OCI-LY3 (cell line): ENCODE measurements around the gene SNX30.

Source experiments
- H2AFZ ChIP-seq: fragments of 200-600, 300-600 bp; shearing (Covaris generic); 2 replicates; pipeline ENCODE4 v1.6.0; 2014; ENCODE audit warnings: antibody characterized with exemption, low read depth, low read length
- H3K27ac ChIP-seq: fragments of 200-600, 300-600 bp; sonication (generic); 2 replicates; pipeline ENCODE4 v1.5.1; 2014; ENCODE audit warnings: mild to moderate bottlenecking, low read length, moderate library complexity, mixed read lengths
- H3K27me3 ChIP-seq: fragments of 200-600, 300-600 bp; sonication (generic); 2 replicates; pipeline ENCODE4 v1.6.1; 2014; ENCODE audit warnings: low read depth, low read length, mixed read lengths
- H3K36me3 ChIP-seq: fragments of 200-600, 300-600 bp; sonication (generic); replicated peaks from 2 replicates; pipeline ENCODE3; 2014; ENCODE audit warnings: low read depth, low read length, mixed read lengths
- H3K4me1 ChIP-seq: fragments of 300-600, 200-600 bp; sonication (generic); 2 replicates; pipeline ENCODE4 v1.6.1; 2014; ENCODE audit warnings: low read length, mixed read lengths
- H3K4me2 ChIP-seq: fragments of 200-600, 300-600 bp; sonication (generic); 2 replicates; pipeline ENCODE4 v1.6.1; 2014; ENCODE audit warnings: low read length, mixed read lengths
- H3K4me3 ChIP-seq: fragments of 300-600, 200-600 bp; sonication (generic); 2 replicates; pipeline ENCODE4 v1.5.1; 2014; ENCODE audit warnings: antibody characterized with exemption, mild to moderate bottlenecking, low read length, moderate library complexity
- H3K79me2 ChIP-seq: fragments of 300-600, 200-600 bp; shearing (Covaris generic); 2 replicates; pipeline ENCODE4 v1.6.1; 2014; ENCODE audit warnings: mild to moderate bottlenecking, low read length, mixed read lengths
- H3K9ac ChIP-seq: fragments of 300-600, 200-600 bp; shearing (Covaris generic); 2 replicates; pipeline ENCODE4 v1.6.0; 2014; ENCODE audit warnings: mild to moderate bottlenecking, low read length, moderate library complexity
- H3K9me3 ChIP-seq: fragments of 200-600, 300-600 bp; shearing (Covaris generic); 2 replicates; pipeline ENCODE4 v1.6.1; 2014; ENCODE audit warnings: low read length, mixed read lengths; ENCODE audit not compliant: insufficient read depth
- H4K20me1 ChIP-seq: fragments of 200-600, 300-600 bp; sonication (generic); 2 replicates; pipeline ENCODE4 v1.6.1; 2016; ENCODE audit warnings: low read length, mixed read lengths; ENCODE audit not compliant: insufficient read depth
- CTCF ChIP-seq: fragments of 200-600, 300-600 bp; sonication (generic); IDR thresholded peaks from 2 replicates; pipeline ENCODE4 v1.5.1; 2014; ENCODE audit warnings: antibody characterized with exemption, low read length, low read depth
- EZH2phosphoT487 ChIP-seq: fragments of 200-600 bp; shearing (Covaris generic); IDR thresholded peaks from 2 replicates; pipeline ENCODE4 v1.6.1; 2018; ENCODE audit warnings: antibody characterized with exemption, mixed run types, low read depth

Gene SNX30

GRCh38 chr9:112787978-112788377 lies 37.4 kb downstream of the SNX30 start:
- Histone ChIP-seq H3K9ac (no peak overlapping the region), H3K79me2 (no peaks in the 10 kb centered on the region), H3K4me3 (no peak overlapping the region), H4K20me1 (no peaks in the 10 kb centered on the region), H2AFZ (no peak overlapping the region), H3K27ac (no peak overlapping the region), H3K9me3 (no peaks in the 10 kb centered on the region), H3K27me3 (no peaks in the 10 kb centered on the region), H3K4me2 (no peak overlapping the region), H3K4me1 (peaks cover 29% of the 10 kb centered on the region), H3K36me3 (no peaks in the 10 kb centered on the region)
- TF ChIP-seq CTCF (no peak), EZH2phosphoT487 (no peak)

GRCh38 chr9:112789473-112789872 lies 38.9 kb downstream of the SNX30 start:
- H3K4me3 ChIP-seq = no peak overlapping the region
- no peaks in the 10 kb centered on the region for H3K9me3 ChIP-seq
- peaks cover 35% of the 10 kb centered on the region for H3K4me1 ChIP-seq
- no peaks in the 10 kb centered on the region for H3K79me2 ChIP-seq
- no peak overlapping the region for H3K9ac ChIP-seq
- H3K27me3 ChIP-seq = no peaks in the 10 kb centered on the region
- H2AFZ ChIP-seq = no peak overlapping the region
- H3K36me3 ChIP-seq = no peaks in the 10 kb centered on the region
- no peaks in the 10 kb centered on the region for H4K20me1 ChIP-seq
- TF ChIP-seq EZH2phosphoT487 (no peak), CTCF (no peak)
- H3K27ac ChIP-seq = no peak overlapping the region
- H3K4me2 ChIP-seq = no peak overlapping the region

- TF ChIP-seq EZH2phosphoT487 = no peak
- no peak for TF ChIP-seq CTCF
- Histone ChIP-seq H3K27me3 (no peaks in the 10 kb centered on the region), H3K4me1 (peaks cover 35% of the 10 kb centered on the region), H4K20me1 (no peaks in the 10 kb centered on the region), H3K4me3 (no peak overlapping the region), H3K79me2 (no peaks in the 10 kb centered on the region), H3K9me3 (no peaks in the 10 kb centered on the region), H3K9ac (no peak overlapping the region), H3K36me3 (no peaks in the 10 kb centered on the region), H3K27ac (no peak overlapping the region), H3K4me2 (no peak overlapping the region), H2AFZ (no peak overlapping the region)
Measured at GRCh38 chr9:112789891-112790774, 39.6 kb downstream of the SNX30 start.

GRCh38 chr9:112792670-112793069 lies 42.1 kb downstream of the SNX30 start:
- H2AFZ ChIP-seq = no peak overlapping the region

More at GRCh38 chr9:112792670-112793069, 42.1 kb downstream of the SNX30 start:
- no peak overlapping the region for H3K4me2 ChIP-seq
- no peaks in the 10 kb centered on the region for H3K9me3 ChIP-seq
- H3K4me3 ChIP-seq = no peak overlapping the region
- H3K36me3 ChIP-seq = no peaks in the 10 kb centered on the region
- TF ChIP-seq EZH2phosphoT487 = no peak
- no peak for TF ChIP-seq CTCF
- no peaks in the 10 kb centered on the region for H3K27me3 ChIP-seq
- no peaks in the 10 kb centered on the region for H3K79me2 ChIP-seq
- no peak overlapping the region for H3K9ac ChIP-seq
- no peak overlapping the region for H3K27ac ChIP-seq
- no peaks in the 10 kb centered on the region for H4K20me1 ChIP-seq
- H3K4me1 ChIP-seq = peaks cover 21% of the 10 kb centered on the region
